ENCODE results near the gene ST8SIA5.
"Not testable (repeated sequence)": the region's sequence is repeated elsewhere in the genome, so short reads cannot be mapped to it uniquely, and the experiment has no call there.

Gene ST8SIA5, protein sequence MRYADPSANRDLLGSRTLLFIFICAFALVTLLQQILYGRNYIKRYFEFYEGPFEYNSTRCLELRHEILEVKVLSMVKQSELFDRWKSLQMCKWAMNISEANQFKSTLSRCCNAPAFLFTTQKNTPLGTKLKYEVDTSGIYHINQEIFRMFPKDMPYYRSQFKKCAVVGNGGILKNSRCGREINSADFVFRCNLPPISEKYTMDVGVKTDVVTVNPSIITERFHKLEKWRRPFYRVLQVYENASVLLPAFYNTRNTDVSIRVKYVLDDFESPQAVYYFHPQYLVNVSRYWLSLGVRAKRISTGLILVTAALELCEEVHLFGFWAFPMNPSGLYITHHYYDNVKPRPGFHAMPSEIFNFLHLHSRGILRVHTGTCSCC

GRCh38 chr18:46756559-46757201 is at the start of gene ST8SIA5:
Gene ST8SIA5, minus strand, starts transcription at chr18:46757053. Its CDS starts 545 bp downstream, at chr18:46756508.
- DNase-seq (ENCODE audit: low read depth), result no peak

- not testable (repeated sequence) for DNase-seq (ENCODE audit: low read depth)
Measured at GRCh38 chr18:46795945-46796344, 39.1 kb upstream of the ST8SIA5 start.

- DNase-seq (ENCODE audit: low read depth), result no peak
Measured at GRCh38 chr18:46794607-46795006, 37.8 kb upstream of the ST8SIA5 start.

- no peak for DNase-seq (ENCODE audit: low read depth)
Measured at GRCh38 chr18:46793565-46793964, 36.7 kb upstream of the ST8SIA5 start.

DNA sequence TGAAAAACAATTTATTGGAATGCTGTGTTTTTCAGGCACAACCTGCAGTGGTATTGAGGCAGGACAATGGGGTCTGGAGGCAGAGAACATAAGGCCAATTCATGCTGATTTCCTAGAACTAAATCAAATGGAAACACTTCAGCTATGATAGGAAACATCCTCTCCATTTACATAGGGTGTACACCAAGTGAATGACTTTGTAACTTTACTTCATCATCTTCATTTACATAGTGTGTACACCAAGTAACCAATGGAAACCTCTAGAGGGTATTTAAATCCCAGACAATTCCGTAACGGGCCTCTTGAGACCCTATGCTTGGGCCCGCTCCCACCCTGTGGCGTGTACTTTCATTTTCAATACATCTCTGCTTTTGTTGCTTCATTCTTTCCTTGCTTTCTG is 32.2 kb upstream of the ST8SIA5 start:
- DNase-seq (ENCODE audit: low read depth), result no peak

- DNase-seq (ENCODE audit: low read depth), result no peak
Measured at GRCh38 chr18:46787674-46788073, 30.8 kb upstream of the ST8SIA5 start.

- no peak for DNase-seq (ENCODE audit: low read depth)
Measured at GRCh38 chr18:46772357-46772756, 15.5 kb upstream of the ST8SIA5 start.

- no peak for DNase-seq (ENCODE audit: low read depth)
Measured at GRCh38 chr18:46771141-46771540, 14.3 kb upstream of the ST8SIA5 start.

DNA sequence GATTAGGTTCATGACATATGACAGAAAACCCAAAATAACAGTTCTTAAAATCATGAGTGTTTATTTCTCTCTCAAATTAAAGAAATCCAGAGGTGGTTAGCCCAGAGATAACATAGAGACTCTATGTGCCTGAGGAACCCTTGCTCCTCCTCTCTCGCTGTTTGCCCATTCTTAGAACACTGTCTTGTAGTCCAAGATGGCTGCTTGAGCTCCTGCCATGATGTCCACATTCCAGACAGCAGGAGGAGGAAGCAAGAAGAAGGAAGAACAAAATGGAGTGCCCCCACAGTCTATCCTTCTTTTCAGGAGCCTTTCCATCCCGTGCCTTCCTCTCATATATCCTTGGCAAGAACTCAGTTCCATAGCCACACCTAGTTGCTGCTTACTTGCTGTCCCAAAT is 13.9 kb upstream of the ST8SIA5 start:
- no peak for DNase-seq (ENCODE audit: low read depth)

- DNase-seq (ENCODE audit: low read depth), result no peak
Measured at GRCh38 chr18:46768166-46768921, 11.5 kb upstream of the ST8SIA5 start.

- no peak for DNase-seq (ENCODE audit: low read depth)
Measured at GRCh38 chr18:46767217-46767616, 10.4 kb upstream of the ST8SIA5 start.

- DNase-seq (ENCODE audit: low read depth), result no peak
Measured at GRCh38 chr18:46764586-46764985, 7.7 kb upstream of the ST8SIA5 start.

- DNase-seq (ENCODE audit: low read depth), result no peak
Measured at GRCh38 chr18:46761059-46761769, 4.4 kb upstream of the ST8SIA5 start.

DNA sequence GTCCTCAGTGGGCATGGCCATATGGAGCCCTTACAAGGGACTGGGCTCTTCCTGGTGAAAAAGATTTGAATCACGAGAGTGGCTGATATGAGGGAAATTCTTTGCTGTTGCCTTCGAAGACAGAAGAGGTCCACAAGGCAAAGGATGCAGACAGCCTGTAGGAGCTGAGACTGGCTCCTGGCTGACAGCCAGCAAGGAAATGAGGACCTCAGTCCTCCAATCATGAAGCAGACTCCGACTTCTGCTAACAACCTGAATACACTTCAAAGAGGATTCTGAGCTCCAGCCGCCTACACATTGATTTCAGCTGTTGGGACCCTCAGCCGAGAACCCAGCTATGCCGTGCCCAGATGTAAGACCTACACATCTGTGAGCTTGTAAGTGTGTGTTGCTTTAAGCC is 3.0 kb upstream of the ST8SIA5 start:
- DNase-seq (ENCODE audit: low read depth), result no peak

DNA sequence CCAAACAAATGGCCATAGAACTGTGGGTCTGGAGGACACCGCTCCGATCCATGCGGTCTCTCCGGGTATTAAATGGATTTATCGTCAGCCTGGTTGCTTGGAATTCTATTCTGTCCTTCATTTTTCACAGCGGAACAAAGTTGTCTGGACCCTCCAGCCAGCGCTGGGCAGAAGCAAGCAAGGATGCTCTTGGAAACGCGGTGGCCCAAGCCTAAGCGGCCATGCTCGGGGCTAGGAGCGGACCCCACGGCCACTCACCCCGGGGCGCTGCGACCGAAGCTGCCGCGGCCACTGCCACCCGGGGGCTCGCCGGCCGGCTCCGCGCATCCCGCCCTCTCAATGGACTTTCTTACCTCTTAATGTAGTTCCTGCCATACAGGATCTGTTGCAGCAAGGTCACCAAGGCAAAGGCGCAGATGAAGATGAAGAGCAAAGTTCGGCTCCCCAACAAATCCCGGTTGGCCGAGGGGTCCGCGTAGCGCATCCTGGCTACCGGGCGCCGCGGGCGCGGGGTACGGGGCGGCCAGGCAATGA is 761 bp downstream of the ST8SIA5 start:
- DNase-seq (ENCODE audit: low read depth), result no peak

- no peak for DNase-seq (ENCODE audit: low read depth)
Measured at GRCh38 chr18:46755315-46756024, 1.4 kb downstream of the ST8SIA5 start.

GRCh38 chr18:46754661-46755292 is 2.1 kb downstream of the ST8SIA5 start:
- DNase-seq (ENCODE audit: low read depth), result no peak

DNA sequence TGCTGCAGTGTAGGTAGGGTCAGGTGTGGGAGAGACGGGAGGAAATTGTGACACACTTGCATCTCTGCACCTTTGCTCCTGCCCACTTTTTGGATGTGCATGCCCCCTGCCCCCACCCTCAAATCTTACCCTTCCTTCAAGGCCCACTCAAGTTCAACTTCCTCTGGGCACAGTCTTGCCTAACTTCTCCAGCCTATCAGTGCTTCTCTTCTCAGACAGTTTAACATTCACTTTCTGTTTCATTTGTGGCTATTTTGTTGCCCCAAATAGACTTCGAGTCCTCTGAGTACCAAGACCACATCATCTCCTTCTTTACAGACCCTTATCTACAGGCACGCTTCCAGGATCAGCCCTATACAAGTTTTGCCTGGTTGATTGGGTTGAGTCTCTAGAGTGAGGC is 2.7 kb downstream of the ST8SIA5 start:
- DNase-seq (ENCODE audit: low read depth), result no peak

DNA sequence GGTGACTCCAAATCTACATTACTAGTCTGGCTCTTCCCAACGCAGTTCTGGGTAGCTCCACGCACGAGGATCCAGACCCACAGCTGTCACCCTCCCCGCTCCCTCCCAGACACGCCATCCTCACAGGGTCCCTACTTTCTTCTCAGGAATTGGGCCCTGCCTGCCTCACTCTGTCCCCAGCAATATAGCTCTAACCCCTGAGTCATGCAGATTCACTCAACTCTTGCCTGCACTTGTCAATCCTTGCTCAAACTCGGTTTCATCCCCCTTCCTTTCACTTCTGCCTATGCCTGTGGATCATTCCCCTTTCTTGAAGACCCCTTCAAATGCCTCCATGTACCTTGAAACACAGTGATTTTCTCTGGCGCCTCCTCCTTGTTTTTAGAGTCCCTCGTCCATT is 5.0 kb downstream of the ST8SIA5 start:
- DNase-seq (ENCODE audit: low read depth), result no peak

- no peak for DNase-seq (ENCODE audit: low read depth)
Measured at GRCh38 chr18:46750626-46751025, 6.2 kb downstream of the ST8SIA5 start.

DNA sequence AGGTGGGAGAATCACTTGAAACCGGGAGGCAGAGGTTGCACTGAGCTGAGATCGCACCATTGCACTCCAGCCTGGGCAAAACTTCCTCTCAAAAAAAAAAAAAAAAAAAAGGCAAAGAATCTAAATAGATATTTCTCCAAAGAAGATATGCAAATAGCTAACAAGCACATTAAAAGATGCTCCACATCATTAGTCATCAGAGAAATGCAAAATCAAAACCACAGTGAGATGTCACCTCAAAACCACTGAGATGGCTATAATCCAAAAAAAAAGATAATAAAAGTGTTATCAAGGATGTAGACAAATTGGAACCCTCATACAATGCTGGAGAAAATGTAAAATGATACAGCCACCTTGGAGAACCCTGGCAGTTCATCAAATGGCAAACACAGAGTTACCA is 8.4 kb downstream of the ST8SIA5 start:
- DNase-seq (ENCODE audit: low read depth), result no peak
